Endothelial cell of umbilical vein (primary cell): ENCODE results near the gene HIVEP3. TPM values are rescaled to one million over a fixed set of nuclear protein-coding genes. Genes with fewer than 3 reads are reported as not detected.

ENCODE experiments used
- BruUV-seq: library from RNA; stranded (reverse); fragments of 400-500 nt; replicated peaks from 2 replicates; lab custom pipeline; 2021; lab: Mats Ljungman, UMichigan
- CTCF ChIA-PET: fragments of 300-600, 350-600 bp; sonication (Branson Sonifier 250); formaldehyde crosslinking; loops from one replicate; lab custom pipeline; 2021; ENCODE audit warnings: antibody characterized with exemption, inconsistent platforms; lab: Charles Lee
- POLR2A ChIA-PET: fragments of 300-600, 350-600 bp; sonication (Branson Sonifier 250); formaldehyde crosslinking; loops from one replicate; lab custom pipeline; 2021; ENCODE audit warnings: antibody characterized with exemption, inconsistent platforms; lab: Charles Lee
- DNase-seq: peaks from one replicate; pipeline ENCODE4 v3.0.0-alpha.2; 2011; ENCODE audit warnings: low read depth, low spot score
- FAIRE-seq: peaks from 2 replicates; lab custom pipeline; 2011; peaks lifted over from hg19 to GRCh38; lab: Jason Lieb, UNC
- H2AFZ ChIP-seq: 2 replicates; pipeline ENCODE4 v1.6.0; 2012; ENCODE audit warnings: low read depth, low read length, control low read depth, inconsistent platforms
- H3K27ac ChIP-seq: 2 replicates; pipeline ENCODE4 v1.5.1; 2011; ENCODE audit warnings: low read depth, mild to moderate bottlenecking, control low read depth, low read length, moderate library complexity; ENCODE audit not compliant: insufficient read depth
- H3K27me3 ChIP-seq, 2 experiments: 2 replicates each; pipeline versions ENCODE4 v1.6.0 to v1.6.1; 2011; ENCODE audit warnings: low read length in 2 of 2, mixed read lengths in 1 of 2; ENCODE audit not compliant: control insufficient read depth in 2 of 2, insufficient read depth in 2 of 2
- H3K36me3 ChIP-seq, 2 experiments: 2 replicates in 1 of 2; 3 replicates in 1 of 2; pipeline ENCODE4 v1.5.1; 2011; ENCODE audit warnings: low read length in 2 of 2, mild to moderate bottlenecking in 1 of 2, moderate library complexity in 1 of 2; ENCODE audit not compliant: control insufficient read depth in 2 of 2, insufficient read depth in 2 of 2; ENCODE audit errors: extremely low read depth in 1 of 2
- H3K4me1 ChIP-seq: 3 replicates; pipeline ENCODE4 v1.5.1; 2011; ENCODE audit warnings: mild to moderate bottlenecking, low read length; ENCODE audit not compliant: control insufficient read depth, insufficient read depth; ENCODE audit errors: extremely low read depth
- H3K4me2 ChIP-seq: 2 replicates; pipeline ENCODE4 v1.6.1; 2011; ENCODE audit warnings: low read length, control low read depth, mixed read lengths; ENCODE audit not compliant: insufficient read depth
- H3K4me3 ChIP-seq, 3 experiments: fragments of 200-600 bp in 1 of 3; sonication (generic), shearing (Covaris generic) in 1 of 3; replicated peaks in 1 of 3; 2 replicates each; pipeline ENCODE4 v1.5.1; 2011 to 2016; ENCODE audit warnings: control low read depth in 3 of 3, low read length in 3 of 3, mild to moderate bottlenecking in 2 of 3, inconsistent platforms in 1 of 3, low read depth in 1 of 3, moderate library complexity in 1 of 3; ENCODE audit not compliant: insufficient read depth in 1 of 3
- H3K79me2 ChIP-seq: 2 replicates; pipeline ENCODE4 v1.6.0; 2012; ENCODE audit warnings: low read length, inconsistent platforms; ENCODE audit not compliant: control insufficient read depth, insufficient read depth
- H3K9ac ChIP-seq: replicated peaks from 2 replicates; pipeline ENCODE3; 2011; ENCODE audit warnings: low read length, control low read depth; ENCODE audit not compliant: insufficient read depth; ENCODE audit errors: extremely low read depth
- H3K9me1 ChIP-seq: replicated peaks from 3 replicates; pipeline ENCODE4 v1.6.0; 2011; ENCODE audit warnings: mild to moderate bottlenecking, low read length; ENCODE audit not compliant: control insufficient read depth, insufficient read depth; ENCODE audit errors: extremely low read depth
- H3K9me3 ChIP-seq: replicated peaks from 2 replicates; pipeline ENCODE4 v1.5.1; 2012; ENCODE audit warnings: low read length, inconsistent platforms; ENCODE audit not compliant: control insufficient read depth, insufficient read depth
- H4K20me1 ChIP-seq: replicated peaks from 2 replicates; pipeline ENCODE3; 2011; ENCODE audit warnings: mild to moderate bottlenecking, low read length; ENCODE audit not compliant: control insufficient read depth, insufficient read depth; ENCODE audit errors: extremely low read depth
- EZH2 ChIP-seq: IDR thresholded peaks from 2 replicates; pipeline ENCODE4 v1.6.1; 2012; ENCODE audit warnings: borderline replicate concordance, low read depth, mild to moderate bottlenecking, moderate library complexity, low read length, inconsistent platforms; ENCODE audit not compliant: severe bottlenecking
- FOS ChIP-seq: IDR thresholded peaks from 2 replicates; pipeline ENCODE4 v1.6.1; 2011; ENCODE audit warnings: mild to moderate bottlenecking, low read length, moderate library complexity, borderline replicate concordance; ENCODE audit not compliant: insufficient read depth
- GATA2 ChIP-seq: IDR thresholded peaks from 2 replicates; pipeline ENCODE4 v1.7.0; 2011; ENCODE audit warnings: low read depth, mild to moderate bottlenecking, moderate library complexity, mixed read lengths, low read length; ENCODE audit not compliant: insufficient read length, insufficient read depth
- JUN ChIP-seq: IDR thresholded peaks from 2 replicates; pipeline ENCODE4 v1.6.1; 2011; ENCODE audit warnings: borderline replicate concordance, low read depth; ENCODE audit not compliant: insufficient read length, insufficient read depth
- MYC ChIP-seq: IDR thresholded peaks from one replicate; pipeline ENCODE4 v1.6.1; 2011; ENCODE audit warnings: mild to moderate bottlenecking, low read depth, low read length
- POLR2A ChIP-seq: IDR thresholded peaks from 2 replicates; pipeline ENCODE4 v1.6.1; 2012; ENCODE audit warnings: low read depth, mild to moderate bottlenecking, control low read depth, low read length
- POLR2AphosphoS5 ChIP-seq: IDR thresholded peaks from 2 replicates; pipeline ENCODE4 v1.6.1; 2012; ENCODE audit warnings: low read depth, mild to moderate bottlenecking, control low read depth, low read length, moderate library complexity; ENCODE audit not compliant: insufficient read depth
- dilution Hi-C: fragments of 300-500 bp; cut with MboI; formaldehyde crosslinking; loops from one replicate; pipeline ENCODE4 v1.15.0; 2019; ENCODE audit warnings: low sequenced_read_pairs; ENCODE audit not compliant: extremely low pct_ligation_motif_present
- intact Hi-C: fragments of 100-400 bp; cut with micrococcal nuclease; formaldehyde crosslinking; loops from one replicate; pipeline ENCODE4 v1.10.0; 2022
- polyA plus RNA-seq, 4 experiments: library from polyadenylated mRNA; depleted of rRNA in 3 of 4; stranded (reverse) in 3 of 4; unstranded in 1 of 4; fragments of >200 nt; gene quantifications; 2 replicates each; pipeline versions ENCODE4 v1.2.1 to v1.2.3, GENCODE V29; 2011 to 2012; ENCODE audit warnings: missing spikeins in 1 of 4
- total RNA-seq: library from RNA; stranded (reverse); gene quantifications from 2 replicates; pipeline ENCODE4 v1.2.3, GENCODE V29; 2021
- TF ChIP-seq, protein P1 (sequence below): IDR thresholded peaks from 2 replicates; pipeline ENCODE4 v1.6.1; 2011; ENCODE audit not compliant: insufficient read depth, insufficient read length
- TF ChIP-seq, protein P2 (sequence below), 2 donors: IDR thresholded peaks; 1 replicate in 1 of 2; 2 replicates in 1 of 2; pipeline ENCODE4 v1.5.1; 2011; ENCODE audit warnings: low read length in 2 of 2, mild to moderate bottlenecking in 2 of 2, moderate library complexity in 2 of 2, control low read depth in 1 of 2, inconsistent platforms in 1 of 2, low read depth in 1 of 2; ENCODE audit not compliant: insufficient read depth in 1 of 2; ENCODE audit errors: extremely low read depth in 1 of 2

Gene HIVEP3
- total and polyA plus RNA-seq, 2 donors (not counting 3 experiments of a cell fraction or from before 2014, with no cell fraction given): 3.4 to 4.0 TPM

DNA sequence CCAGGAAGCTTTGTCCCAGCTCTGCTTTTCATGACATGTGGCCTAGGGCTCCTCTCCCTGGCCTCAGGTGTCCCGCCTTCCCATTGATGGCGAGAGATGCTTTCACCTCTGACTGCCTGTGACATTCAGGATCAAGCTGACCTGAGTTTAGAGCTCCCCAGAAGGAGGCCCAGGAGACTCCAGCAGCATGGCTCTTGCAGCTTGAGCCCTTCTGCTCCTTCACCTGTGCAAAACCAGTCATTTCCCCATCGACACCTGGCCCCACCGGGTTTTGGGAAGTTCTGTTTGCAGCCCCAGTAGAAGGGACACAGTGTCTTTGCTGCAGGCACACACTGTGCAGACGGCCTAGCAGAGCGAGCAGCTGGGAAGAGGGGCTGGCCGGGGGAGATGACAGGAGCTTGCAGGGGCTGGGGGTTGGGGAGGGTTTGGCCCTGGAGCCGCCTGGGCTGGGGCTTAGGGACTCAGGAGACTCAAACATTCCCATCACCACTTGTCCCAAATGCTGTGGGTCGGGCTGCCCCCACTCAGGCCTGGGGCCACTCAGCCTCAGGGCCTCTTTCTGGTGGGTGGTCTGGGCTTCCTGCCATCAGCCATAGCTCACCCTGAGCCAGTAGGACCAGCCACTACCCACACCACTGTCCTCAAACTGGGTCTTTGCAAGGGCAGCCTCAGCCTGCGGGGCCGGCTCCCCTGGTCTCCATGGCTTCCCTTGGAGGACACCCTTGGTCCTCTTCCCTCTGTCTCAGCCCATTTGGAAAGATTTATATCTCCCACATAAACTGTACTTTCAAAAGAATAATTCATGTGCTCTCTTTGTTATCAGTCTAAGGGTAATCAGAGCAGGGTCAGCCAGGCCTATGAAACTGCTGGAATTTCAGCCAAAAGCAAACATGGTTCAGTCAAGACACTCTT lies 430.4 kb downstream of the HIVEP3 start:
- H3K27me3 ChIP-seq: peaks cover 0 to 4% of the 10 kb centered on the region in 2 experiments
- no peak for DNase-seq
- intact Hi-C loops: no loop called here
- TF ChIP-seq, protein P1, sequence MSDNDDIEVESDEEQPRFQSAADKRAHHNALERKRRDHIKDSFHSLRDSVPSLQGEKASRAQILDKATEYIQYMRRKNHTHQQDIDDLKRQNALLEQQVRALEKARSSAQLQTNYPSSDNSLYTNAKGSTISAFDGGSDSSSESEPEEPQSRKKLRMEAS: no peak
- TF ChIP-seq POLR2A (no peak), MYC (no peak), POLR2AphosphoS5 (no peak), JUN (no peak), FOS (no peak), EZH2 (no peak), GATA2 (no peak)
- TF ChIP-seq, protein P2, sequence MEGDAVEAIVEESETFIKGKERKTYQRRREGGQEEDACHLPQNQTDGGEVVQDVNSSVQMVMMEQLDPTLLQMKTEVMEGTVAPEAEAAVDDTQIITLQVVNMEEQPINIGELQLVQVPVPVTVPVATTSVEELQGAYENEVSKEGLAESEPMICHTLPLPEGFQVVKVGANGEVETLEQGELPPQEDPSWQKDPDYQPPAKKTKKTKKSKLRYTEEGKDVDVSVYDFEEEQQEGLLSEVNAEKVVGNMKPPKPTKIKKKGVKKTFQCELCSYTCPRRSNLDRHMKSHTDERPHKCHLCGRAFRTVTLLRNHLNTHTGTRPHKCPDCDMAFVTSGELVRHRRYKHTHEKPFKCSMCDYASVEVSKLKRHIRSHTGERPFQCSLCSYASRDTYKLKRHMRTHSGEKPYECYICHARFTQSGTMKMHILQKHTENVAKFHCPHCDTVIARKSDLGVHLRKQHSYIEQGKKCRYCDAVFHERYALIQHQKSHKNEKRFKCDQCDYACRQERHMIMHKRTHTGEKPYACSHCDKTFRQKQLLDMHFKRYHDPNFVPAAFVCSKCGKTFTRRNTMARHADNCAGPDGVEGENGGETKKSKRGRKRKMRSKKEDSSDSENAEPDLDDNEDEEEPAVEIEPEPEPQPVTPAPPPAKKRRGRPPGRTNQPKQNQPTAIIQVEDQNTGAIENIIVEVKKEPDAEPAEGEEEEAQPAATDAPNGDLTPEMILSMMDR (IDR thresholded peaks at IDR 0.05; ENCODE audit: extremely low read depth in 1 of 2, insufficient read depth in 1 of 2, low read depth in 1 of 2, low read length in 2 of 2): no peak
- no peaks in the 10 kb centered on the region for H3K9me3 ChIP-seq
- POLR2A ChIA-PET: no interaction called here
- H3K27ac ChIP-seq: no peak overlapping the region
- no peak overlapping the region for H3K4me2 ChIP-seq
- CTCF ChIA-PET: interaction anchor here (0.6 to 1.1 kb wide), 3 partner anchors 12 to 56 kb away, joined by 3 to 5 read pairs (median 3); no protein-coding TSS in a partner anchor
- H3K36me3 ChIP-seq: no peaks in the 10 kb centered on the region
- no peak overlapping the region for H3K4me3 ChIP-seq
- H3K4me1 ChIP-seq: peaks cover 21% of the 10 kb centered on the region
- BruUV-seq: no TSS peak
- H4K20me1 ChIP-seq: no peaks in the 10 kb centered on the region
- H2AFZ ChIP-seq: no peak overlapping the region
- dilution Hi-C loops: no loop called here
- no peaks in the 10 kb centered on the region for H3K79me2 ChIP-seq
- no peak for FAIRE-seq
- H3K9ac ChIP-seq: no peak overlapping the region
- H3K9me1 ChIP-seq: no peaks in the 10 kb centered on the region
